Fibroblast of pulmonary artery (primary cell): Measurements from ENCODE around the gene RELL2.

Experiments used
- DNase-seq: peaks from one replicate; pipeline ENCODE4 v3.0.0-alpha.2; 2010; ENCODE audit warnings: low read depth
- H3K4me3 ChIP-seq: replicated peaks from 2 replicates; pipeline ENCODE4 v1.5.1; 2011; ENCODE audit warnings: low read depth, mild to moderate bottlenecking, control low read depth, low read length, moderate library complexity
- TF ChIP-seq, protein P1 (sequence below): IDR thresholded peaks from 2 replicates; pipeline ENCODE4 v1.5.1; 2011; ENCODE audit warnings: mild to moderate bottlenecking, control low read depth, low read length, inconsistent platforms; ENCODE audit errors: missing control alignments

Gene RELL2

DNA sequence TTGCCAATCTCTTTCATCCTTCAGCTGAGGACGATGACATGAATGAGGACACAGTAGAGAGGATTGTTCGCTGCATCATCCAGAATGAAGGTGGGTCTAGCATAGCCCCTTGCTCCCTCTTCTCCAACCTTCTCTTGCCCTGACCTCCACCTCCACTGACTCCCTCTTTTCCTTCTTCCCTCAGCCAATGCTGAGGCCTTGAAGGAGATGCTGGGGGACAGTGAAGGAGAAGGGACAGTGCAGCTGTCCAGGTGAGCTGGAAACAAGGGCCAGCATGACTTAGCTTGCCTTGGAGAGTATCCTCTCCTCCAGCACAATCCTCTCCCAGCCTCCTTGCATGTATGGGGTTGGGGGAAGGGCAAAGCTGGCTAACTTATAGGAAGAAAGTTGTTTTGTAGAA lies 2.0 kb downstream of the RELL2 start:
- TF ChIP-seq, protein P1, sequence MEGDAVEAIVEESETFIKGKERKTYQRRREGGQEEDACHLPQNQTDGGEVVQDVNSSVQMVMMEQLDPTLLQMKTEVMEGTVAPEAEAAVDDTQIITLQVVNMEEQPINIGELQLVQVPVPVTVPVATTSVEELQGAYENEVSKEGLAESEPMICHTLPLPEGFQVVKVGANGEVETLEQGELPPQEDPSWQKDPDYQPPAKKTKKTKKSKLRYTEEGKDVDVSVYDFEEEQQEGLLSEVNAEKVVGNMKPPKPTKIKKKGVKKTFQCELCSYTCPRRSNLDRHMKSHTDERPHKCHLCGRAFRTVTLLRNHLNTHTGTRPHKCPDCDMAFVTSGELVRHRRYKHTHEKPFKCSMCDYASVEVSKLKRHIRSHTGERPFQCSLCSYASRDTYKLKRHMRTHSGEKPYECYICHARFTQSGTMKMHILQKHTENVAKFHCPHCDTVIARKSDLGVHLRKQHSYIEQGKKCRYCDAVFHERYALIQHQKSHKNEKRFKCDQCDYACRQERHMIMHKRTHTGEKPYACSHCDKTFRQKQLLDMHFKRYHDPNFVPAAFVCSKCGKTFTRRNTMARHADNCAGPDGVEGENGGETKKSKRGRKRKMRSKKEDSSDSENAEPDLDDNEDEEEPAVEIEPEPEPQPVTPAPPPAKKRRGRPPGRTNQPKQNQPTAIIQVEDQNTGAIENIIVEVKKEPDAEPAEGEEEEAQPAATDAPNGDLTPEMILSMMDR: no peak
- H3K4me3 ChIP-seq: no peak overlapping the region
- no peak for DNase-seq

DNA sequence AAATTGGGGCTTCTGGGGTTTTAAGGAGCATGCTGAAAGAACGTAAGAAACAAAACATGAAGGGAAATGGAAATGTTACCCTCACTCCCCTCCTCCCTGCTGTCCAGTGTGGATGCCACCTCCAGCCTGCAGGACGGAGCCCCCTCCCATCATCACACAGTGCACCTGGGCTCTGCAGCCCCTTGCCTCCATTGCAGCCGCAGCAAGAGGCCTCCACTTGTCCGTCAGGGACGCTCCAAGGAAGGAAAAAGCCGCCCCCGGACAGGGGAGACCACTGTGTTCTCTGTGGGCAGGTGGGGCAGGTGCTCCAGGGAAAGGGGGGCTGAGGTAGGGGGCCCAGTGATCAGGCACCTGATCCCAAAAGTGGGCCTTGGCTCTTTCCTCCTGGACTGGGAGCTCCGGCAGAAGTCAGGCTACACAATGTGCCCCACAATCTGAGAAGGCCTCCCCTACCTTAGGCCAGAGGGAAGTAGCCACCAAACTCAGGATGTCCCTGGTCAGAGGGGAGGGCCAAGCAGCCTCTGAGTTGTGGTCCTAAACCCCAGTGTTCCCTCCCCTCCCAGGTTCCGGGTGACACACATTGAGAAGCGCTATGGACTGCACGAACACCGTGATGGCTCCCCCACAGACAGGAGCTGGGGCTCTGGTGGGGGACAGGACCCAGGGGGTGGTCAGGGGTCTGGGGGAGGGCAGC lies 2.7 kb downstream of the RELL2 start:
- H3K4me3 ChIP-seq: no peak overlapping the region
- TF ChIP-seq, protein P1: no peak
- no peak for DNase-seq

DNA sequence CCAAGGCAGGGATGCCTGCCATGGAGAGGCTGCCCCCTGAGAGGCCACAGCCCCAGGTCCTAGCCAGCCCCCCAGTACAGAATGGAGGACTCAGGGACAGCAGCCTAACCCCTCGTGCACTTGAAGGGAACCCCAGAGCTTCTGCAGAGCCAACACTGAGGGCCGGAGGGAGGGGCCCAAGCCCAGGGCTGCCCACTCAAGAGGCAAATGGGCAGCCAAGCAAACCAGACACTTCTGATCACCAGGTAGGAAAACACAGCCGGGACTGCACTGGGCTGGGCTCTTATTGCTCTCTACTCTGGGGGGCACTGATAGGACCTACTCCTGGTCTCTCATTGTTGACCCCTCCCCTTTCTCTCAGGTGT lies 3.2 kb downstream of the RELL2 start:
- TF ChIP-seq, protein P1: no peak
- no peak for DNase-seq
- no peak overlapping the region for H3K4me3 ChIP-seq

DNA sequence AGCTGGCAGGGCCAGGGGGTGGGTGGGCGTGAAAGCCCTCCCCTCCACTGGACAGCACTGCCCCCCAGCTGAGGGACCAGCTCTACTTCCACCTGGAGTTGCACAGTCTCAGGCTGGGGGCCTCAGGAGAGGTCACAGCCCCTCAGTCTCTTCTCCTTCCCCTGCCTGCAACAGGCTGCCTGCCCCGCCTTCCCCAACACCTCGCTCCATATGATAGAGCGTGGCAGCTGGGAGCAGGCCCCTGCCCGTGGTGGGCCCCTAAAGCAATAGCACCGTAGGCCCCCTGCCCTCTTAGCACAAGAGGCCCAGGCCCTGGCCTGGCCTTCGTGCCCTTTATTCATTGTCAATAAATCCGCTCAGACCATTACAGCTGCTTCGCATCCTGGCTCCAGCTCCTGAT lies 3.9 kb downstream of the RELL2 start:
- H3K4me3 ChIP-seq: no peak overlapping the region
- TF ChIP-seq, protein P1: no peak
- no peak for DNase-seq

DNA sequence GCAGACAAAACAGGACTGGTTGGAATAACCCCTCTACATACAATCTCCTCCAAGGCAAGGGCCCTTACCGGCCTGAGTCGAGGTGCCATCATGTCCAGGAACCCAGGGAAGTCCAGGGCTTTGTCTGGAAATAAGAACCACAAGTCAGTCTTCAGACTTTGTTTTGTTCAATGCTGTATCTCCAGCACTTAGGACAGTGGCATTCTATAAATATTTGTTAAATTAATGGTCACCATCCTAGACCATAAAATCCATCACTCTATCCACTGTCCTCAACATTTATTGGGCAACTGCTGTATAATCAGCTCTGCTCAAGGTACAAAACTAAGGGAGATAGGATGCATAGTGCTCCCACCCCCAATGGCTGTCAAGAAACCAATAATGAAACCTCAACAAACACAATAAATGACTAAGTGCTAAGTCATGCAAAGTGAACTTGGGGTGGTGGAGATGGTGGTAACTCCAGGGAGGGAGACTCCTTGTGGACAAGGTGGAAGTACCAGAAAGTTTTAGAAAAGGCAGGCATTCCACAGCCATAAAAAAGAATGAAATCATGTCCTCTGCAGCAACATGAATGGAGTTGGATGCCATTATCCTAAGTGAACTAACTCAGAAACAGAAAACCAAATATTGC lies 5.0 kb downstream of the RELL2 start:
- DNase-seq: peak; percentile 69
- TF ChIP-seq, protein P1: peak; percentile 39

DNA sequence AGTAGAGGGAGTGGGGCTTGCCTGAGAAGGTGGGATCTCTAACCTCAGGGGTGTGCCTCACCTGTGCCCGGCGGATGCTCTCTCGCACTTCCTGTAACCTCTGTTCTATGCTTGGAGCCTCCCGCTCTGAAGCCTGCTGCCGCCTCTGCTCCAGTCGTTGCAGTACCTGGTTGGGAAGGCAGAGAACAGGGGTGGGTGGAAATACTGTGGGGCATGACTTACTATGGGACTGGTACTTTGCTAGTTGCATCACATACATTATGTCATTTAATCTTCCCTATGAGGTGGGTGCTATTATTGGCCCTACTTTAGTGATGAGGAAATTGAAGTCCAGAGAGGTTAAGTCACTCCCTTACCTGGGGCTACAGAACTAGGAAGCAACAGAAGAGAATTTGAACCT lies 9.2 kb downstream of the RELL2 start:
- DNase-seq: no peak
- TF ChIP-seq, protein P1: no peak
- H3K4me3 ChIP-seq: no peak overlapping the region

More for the DNA sequence above, 5.0 kb downstream of the RELL2 start:
- H3K4me3 ChIP-seq: no peak overlapping the region

DNA sequence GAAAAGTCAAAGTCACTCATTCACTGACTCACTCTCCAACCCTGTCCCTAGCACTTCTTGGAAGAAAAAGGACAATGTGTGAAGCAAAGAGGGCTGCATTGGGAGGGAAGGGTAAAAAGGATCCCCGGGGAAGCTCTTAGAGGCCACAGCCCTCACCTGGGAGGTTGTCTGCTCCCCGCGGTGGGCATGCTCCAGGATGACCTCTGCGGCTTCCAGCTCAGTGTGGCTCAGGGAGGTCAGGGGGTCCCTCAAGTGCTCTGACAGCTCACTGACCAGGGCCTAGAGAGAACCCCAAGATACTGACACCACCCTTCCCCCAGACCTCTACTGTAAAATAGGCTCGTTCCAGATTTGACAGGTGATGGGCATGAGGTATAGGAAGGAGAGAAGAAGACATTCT lies 10.4 kb downstream of the RELL2 start:
- TF ChIP-seq, protein P1: no peak
- DNase-seq: no peak
- H3K4me3 ChIP-seq: no peak overlapping the region
